ENCODE data around the gene PLAGL2. TPM values are rescaled to one million over a fixed set of nuclear protein-coding genes. Genes with fewer than 3 reads are reported as not detected.
A peak's percentile ranks its signal among the peaks of the same experiment; 100 is the strongest.
"Not testable (repeated sequence)": the region's sequence is repeated elsewhere in the genome, so short reads cannot be mapped to it uniquely, and the experiment has no call there.

Gene PLAGL2
- total RNA-seq = 123 and 126 TPM in 2 replicates

GRCh38 chr20:32207626-32208498, at the start of gene PLAGL2, which contains the start of gene POFUT1:
Gene PLAGL2 (minus strand): TSS chr20:32207743. CDS start chr20:32202178, 5,565 bp downstream.
Gene POFUT1 (plus strand): TSS chr20:32207880. CDS start chr20:32207942, 62 bp downstream.
- Mint-ChIP-seq H3K9me3 (no peaks in the 10 kb centered on the region), H3K27me3 (ENCODE audit: insufficient read depth) (no peaks in the 10 kb centered on the region), H3K4me1 (ENCODE audit: low read depth) (peaks cover 81% of the 10 kb centered on the region), H3K36me3 (ENCODE audit: low read depth) (peaks cover 70% of the 10 kb centered on the region), H3K4me3 (peak within 1 kb of the TSS; percentile 100), H3K27ac (peak within 1 kb of the TSS; percentile 93)
- intact Hi-C loops (cut with micrococcal nuclease) = loop anchor here (1.0 to 10.0 kb wide), 9 partner anchors 24 to 1904 kb away; partner anchors contain the start of genes ASXL1, EIF2S2, KIF3B and PDRG1
- DNase-seq (ENCODE audit: low spot score) = peak; percentile 90

GRCh38 chr20:32252189-32252588, 44.6 kb upstream of the PLAGL2 start:
- intact Hi-C loops (cut with micrococcal nuclease) = loop anchor here (1.0 kb wide), 5 partner anchors 25 to 103 kb away; partner anchors contain the start of gene KIF3B
- peak overlapping the region; percentile 43 for H3K4me3 Mint-ChIP-seq

GRCh38 chr20:32251470-32251869, 43.9 kb upstream of the PLAGL2 start:
- intact Hi-C loops (cut with micrococcal nuclease) = no loop called here
- Mint-ChIP-seq H3K4me3 (peak overlapping the region; percentile 43), H3K4me1 (ENCODE audit: low read depth) (peaks cover 55% of the 10 kb centered on the region), H3K9me3 (peaks cover 8% of the 10 kb centered on the region), H3K27ac (peak overlapping the region; percentile 98), H3K36me3 (ENCODE audit: low read depth) (peaks cover 14% of the 10 kb centered on the region), H3K27me3 (ENCODE audit: insufficient read depth) (no peaks in the 10 kb centered on the region)
- DNase-seq (ENCODE audit: low spot score) = no peak

More at GRCh38 chr20:32252189-32252588, 44.6 kb upstream of the PLAGL2 start:
- H3K27ac Mint-ChIP-seq = peak overlapping the region; percentile 98
- H3K36me3 Mint-ChIP-seq (ENCODE audit: low read depth) = peaks cover 13% of the 10 kb centered on the region
- DNase-seq (ENCODE audit: low spot score) = peak; percentile 39
- no peaks in the 10 kb centered on the region for H3K27me3 Mint-ChIP-seq (ENCODE audit: insufficient read depth)
- peaks cover 60% of the 10 kb centered on the region for H3K4me1 Mint-ChIP-seq (ENCODE audit: low read depth)
- H3K9me3 Mint-ChIP-seq = peaks cover 8% of the 10 kb centered on the region

- DNase-seq (ENCODE audit: low spot score) = peak; percentile 46
- Mint-ChIP-seq H3K4me1 (ENCODE audit: low read depth) (peaks cover 58% of the 10 kb centered on the region), H3K4me3 (peak overlapping the region; percentile 32), H3K27ac (peak overlapping the region; percentile 94), H3K27me3 (ENCODE audit: insufficient read depth) (no peaks in the 10 kb centered on the region), H3K9me3 (peaks cover 8% of the 10 kb centered on the region), H3K36me3 (ENCODE audit: low read depth) (peaks cover 15% of the 10 kb centered on the region)
- intact Hi-C loops (cut with micrococcal nuclease) = loop anchor here (1.0 kb wide), 3 partner anchors 17 to 140 kb away; partner anchors contain the start of genes ASXL1 and TM9SF4
These were observed 41.6 kb upstream of the PLAGL2 start for GRCh38 chr20:32249030-32249738.

- no peak for DNase-seq (ENCODE audit: low spot score)
These were observed 40.5 kb upstream of the PLAGL2 start for GRCh38 chr20:32248043-32248442.

GRCh38 chr20:32246208-32246607, 38.7 kb upstream of the PLAGL2 start:
- Mint-ChIP-seq H3K27ac (peak overlapping the region; percentile 53), H3K4me1 (ENCODE audit: low read depth) (peaks cover 34% of the 10 kb centered on the region)
- H3K36me3 Mint-ChIP-seq (ENCODE audit: low read depth); H3K9me3 Mint-ChIP-seq; H3K27me3 Mint-ChIP-seq (ENCODE audit: insufficient read depth); intact Hi-C loops (cut with micrococcal nuclease); H3K4me3 Mint-ChIP-seq; DNase-seq (ENCODE audit: low spot score): not testable (repeated sequence)

More at GRCh38 chr20:32248043-32248442, 40.5 kb upstream of the PLAGL2 start:
- no peak overlapping the region for H3K4me3 Mint-ChIP-seq
- H3K9me3 Mint-ChIP-seq = peaks cover 5% of the 10 kb centered on the region
- peaks cover 52% of the 10 kb centered on the region for H3K4me1 Mint-ChIP-seq (ENCODE audit: low read depth)
- intact Hi-C loops (cut with micrococcal nuclease) = no loop called here
- peaks cover 11% of the 10 kb centered on the region for H3K36me3 Mint-ChIP-seq (ENCODE audit: low read depth)
- no peaks in the 10 kb centered on the region for H3K27me3 Mint-ChIP-seq (ENCODE audit: insufficient read depth)
- peak overlapping the region; percentile 55 for H3K27ac Mint-ChIP-seq

- no peak for DNase-seq (ENCODE audit: low spot score)
- H3K27me3 Mint-ChIP-seq (ENCODE audit: insufficient read depth) = no peaks in the 10 kb centered on the region
- peaks cover 3% of the 10 kb centered on the region for H3K36me3 Mint-ChIP-seq (ENCODE audit: low read depth)
- H3K9me3 Mint-ChIP-seq = no peaks in the 10 kb centered on the region
- no peak overlapping the region for H3K4me3 Mint-ChIP-seq
- intact Hi-C loops (cut with micrococcal nuclease) = no loop called here
- peaks cover 37% of the 10 kb centered on the region for H3K4me1 Mint-ChIP-seq (ENCODE audit: low read depth)
- H3K27ac Mint-ChIP-seq = no peak overlapping the region
These were observed 37.4 kb upstream of the PLAGL2 start for GRCh38 chr20:32244959-32245358.

GRCh38 chr20:32244150-32244823, 36.7 kb upstream of the PLAGL2 start:
- Mint-ChIP-seq H3K9me3 (no peaks in the 10 kb centered on the region), H3K4me3 (no peak overlapping the region), H3K27ac (peak overlapping the region; percentile 29), H3K36me3 (ENCODE audit: low read depth) (peaks cover 3% of the 10 kb centered on the region), H3K4me1 (ENCODE audit: low read depth) (peaks cover 37% of the 10 kb centered on the region), H3K27me3 (ENCODE audit: insufficient read depth) (no peaks in the 10 kb centered on the region)
- intact Hi-C loops (cut with micrococcal nuclease) = no loop called here
- no peak for DNase-seq (ENCODE audit: low spot score)

- no peak overlapping the region for H3K27ac Mint-ChIP-seq
- H3K36me3 Mint-ChIP-seq (ENCODE audit: low read depth) = peaks cover 6% of the 10 kb centered on the region
- H3K27me3 Mint-ChIP-seq (ENCODE audit: insufficient read depth) = no peaks in the 10 kb centered on the region
- no peak for DNase-seq (ENCODE audit: low spot score)
- no peaks in the 10 kb centered on the region for H3K9me3 Mint-ChIP-seq
- intact Hi-C loops (cut with micrococcal nuclease) = no loop called here
- H3K4me1 Mint-ChIP-seq (ENCODE audit: low read depth) = peaks cover 27% of the 10 kb centered on the region
- H3K4me3 Mint-ChIP-seq = no peak overlapping the region
These were observed 34.3 kb upstream of the PLAGL2 start for GRCh38 chr20:32241807-32242206.

- no peaks in the 10 kb centered on the region for H3K9me3 Mint-ChIP-seq
- peaks cover 16% of the 10 kb centered on the region for H3K36me3 Mint-ChIP-seq (ENCODE audit: low read depth)
- intact Hi-C loops (cut with micrococcal nuclease) = no loop called here
- no peak overlapping the region for H3K4me3 Mint-ChIP-seq
- peaks cover 25% of the 10 kb centered on the region for H3K4me1 Mint-ChIP-seq (ENCODE audit: low read depth)
- H3K27ac Mint-ChIP-seq = no peak overlapping the region
- H3K27me3 Mint-ChIP-seq (ENCODE audit: insufficient read depth) = no peaks in the 10 kb centered on the region
- DNase-seq (ENCODE audit: low spot score) = no peak
These were observed 32.7 kb upstream of the PLAGL2 start for GRCh38 chr20:32240205-32240604.

GRCh38 chr20:32238483-32239425, 31.2 kb upstream of the PLAGL2 start:
- H3K27me3 Mint-ChIP-seq (ENCODE audit: insufficient read depth) = no peaks in the 10 kb centered on the region
- DNase-seq (ENCODE audit: low spot score) = no peak
- no peak overlapping the region for H3K4me3 Mint-ChIP-seq
- H3K4me1 Mint-ChIP-seq (ENCODE audit: low read depth) = peaks cover 21% of the 10 kb centered on the region
- H3K9me3 Mint-ChIP-seq = no peaks in the 10 kb centered on the region
- H3K27ac Mint-ChIP-seq = no peak overlapping the region
- peaks cover 30% of the 10 kb centered on the region for H3K36me3 Mint-ChIP-seq (ENCODE audit: low read depth)
- intact Hi-C loops (cut with micrococcal nuclease) = no loop called here

All from activated T-helper 1 cell treated with anti-CD3 and anti-CD28 coated beads, Interleukin-12 subunit alpha, Interleukin-12 subunit beta, Interleukin-2, Interleukin-4 antibody, amounts not matched to agents 30 ng/mL and 10 ng/mL and 1 ng/mL, durations not matched to agents 14 hours and 24 hours and 36 hours (primary cell).